C4-2B (cell line): ENCODE data around the gene COIL.

ENCODE experiments used
- H3K27ac ChIP-seq: fragments of 450-650 bp; 2 replicates; pipeline ENCODE4 v1.5.1; 2017
- CTCF ChIP-seq: fragments of 450-650 bp; conservative IDR thresholded peaks from 2 replicates; pipeline ENCODE4 v1.5.1; 2017; ENCODE audit warnings: mild to moderate bottlenecking
- ZFX ChIP-seq: fragments of 450-650 bp; IDR thresholded peaks from 2 replicates; pipeline ENCODE4 v1.6.1; 2017

COIL gene

GRCh38 chr17:56934280-56934679, 26.6 kb downstream of the COIL start:
- TF ChIP-seq CTCF (no peak), ZFX (no peak)
- H3K27ac ChIP-seq: no peak overlapping the region

DNA sequence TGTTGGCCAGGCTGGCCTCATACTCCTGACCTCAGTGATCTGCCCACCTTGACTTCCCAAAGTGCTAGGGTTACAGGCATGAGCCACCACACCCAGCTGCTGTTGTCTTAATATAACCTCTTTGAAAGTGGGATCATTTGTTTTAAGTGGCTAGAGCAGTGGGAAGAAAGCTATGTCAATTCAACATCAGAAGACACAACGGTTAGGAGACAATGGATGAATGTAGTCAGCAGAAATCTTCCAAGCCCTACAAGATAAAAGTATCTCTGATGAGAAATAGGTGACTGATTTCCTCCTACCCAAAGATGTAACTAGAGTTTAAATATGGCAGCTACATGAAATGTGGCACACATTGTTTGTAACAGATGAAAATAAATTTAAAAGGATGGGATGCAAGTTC, 27.0 kb downstream of the COIL start:
- H3K27ac ChIP-seq: no peak overlapping the region
- no peak for TF ChIP-seq CTCF
- TF ChIP-seq ZFX: no peak

DNA sequence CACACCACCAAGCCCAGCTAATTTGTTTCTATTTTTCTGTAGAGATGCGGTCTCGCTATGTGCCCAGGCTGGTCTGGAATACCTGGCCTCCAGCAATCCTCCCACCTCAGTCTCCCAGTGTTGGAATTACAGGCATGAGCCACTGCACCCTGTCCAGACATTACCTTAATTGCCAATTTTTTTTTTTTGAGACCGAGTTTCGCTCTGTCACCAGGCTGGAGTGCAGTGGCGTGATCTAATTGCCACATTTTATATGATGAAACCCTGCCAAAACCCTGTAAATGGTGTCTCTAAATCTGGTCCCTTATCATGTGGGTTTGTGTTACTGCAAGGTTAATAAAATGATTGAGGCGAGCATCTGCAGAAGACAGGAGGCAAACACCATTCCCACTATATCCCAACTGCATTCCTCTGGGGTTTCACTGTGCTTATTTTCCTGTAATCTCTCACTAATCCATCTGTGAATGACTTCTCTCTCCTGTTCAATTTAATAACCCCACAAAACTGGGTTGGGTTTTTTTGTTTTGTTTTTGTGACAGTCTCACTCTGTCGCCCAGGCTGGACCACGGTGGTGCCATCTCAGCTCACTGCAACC, 27.6 kb downstream of the COIL start:
- TF ChIP-seq ZFX: no peak
- no peak for TF ChIP-seq CTCF
- no peak overlapping the region for H3K27ac ChIP-seq

DNA sequence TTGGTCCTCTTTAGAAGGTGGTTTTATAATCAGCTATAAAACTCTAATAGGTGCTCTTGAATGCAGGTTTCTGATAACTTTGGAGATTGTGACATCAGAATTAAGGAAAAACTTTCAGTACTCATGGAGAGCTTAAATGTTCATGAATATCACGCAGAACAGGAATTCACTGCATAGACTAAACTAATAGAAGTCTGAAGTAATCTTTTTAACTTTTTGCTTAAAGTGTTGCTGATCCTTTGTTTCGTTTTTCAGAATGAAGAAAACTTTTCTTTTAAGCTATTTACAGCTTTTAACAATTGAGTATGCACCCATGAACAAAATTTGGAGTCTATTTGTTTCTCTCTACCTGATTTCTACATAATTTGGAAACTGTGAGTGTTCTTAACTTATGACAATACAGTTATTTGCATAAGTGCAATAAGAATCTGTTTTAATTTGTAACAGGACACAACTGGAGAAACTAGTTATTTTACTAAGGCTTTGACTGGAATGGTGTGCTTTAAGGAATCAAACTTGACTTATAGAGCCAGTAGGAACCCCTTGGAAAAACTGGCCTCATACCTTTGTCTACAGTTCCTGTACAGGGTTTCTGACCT, 30.0 kb downstream of the COIL start:
- TF ChIP-seq CTCF: no peak
- no peak for TF ChIP-seq ZFX
- H3K27ac ChIP-seq: no peak overlapping the region

DNA sequence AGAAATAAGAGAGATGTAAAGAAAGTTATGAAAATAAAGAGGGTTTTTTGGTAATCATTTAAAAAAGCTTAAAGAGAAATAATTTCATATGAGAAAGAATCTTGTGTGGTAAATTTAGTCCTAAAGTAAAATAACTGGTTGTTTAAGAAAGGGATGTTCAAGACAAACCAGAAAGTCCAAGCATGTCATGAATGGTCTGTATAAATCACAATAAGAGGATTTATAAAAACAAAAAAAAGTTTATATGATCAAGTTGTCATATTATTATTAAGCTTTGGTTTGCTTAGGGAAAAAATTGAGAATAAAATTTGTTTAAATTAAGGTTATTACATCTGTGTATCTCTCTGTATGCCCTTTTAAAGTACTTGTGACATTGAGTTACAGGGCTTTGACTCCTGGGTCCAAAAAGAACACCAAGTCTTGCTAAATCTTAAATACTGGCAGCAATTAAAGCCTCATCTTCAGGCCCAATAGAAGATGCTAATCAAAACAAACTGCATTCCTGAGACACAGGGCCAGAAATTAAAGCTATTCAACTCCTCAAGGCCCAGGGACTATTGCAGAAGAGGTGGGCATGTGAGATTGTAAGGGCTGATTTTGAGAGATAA, 31.4 kb downstream of the COIL start:
- H3K27ac ChIP-seq: no peak overlapping the region
- TF ChIP-seq ZFX: no peak
- TF ChIP-seq CTCF: no peak

GRCh38 chr17:56928586-56928985, 32.3 kb downstream of the COIL start:
- no peak overlapping the region for H3K27ac ChIP-seq
- TF ChIP-seq ZFX (no peak), CTCF (no peak)

DNA sequence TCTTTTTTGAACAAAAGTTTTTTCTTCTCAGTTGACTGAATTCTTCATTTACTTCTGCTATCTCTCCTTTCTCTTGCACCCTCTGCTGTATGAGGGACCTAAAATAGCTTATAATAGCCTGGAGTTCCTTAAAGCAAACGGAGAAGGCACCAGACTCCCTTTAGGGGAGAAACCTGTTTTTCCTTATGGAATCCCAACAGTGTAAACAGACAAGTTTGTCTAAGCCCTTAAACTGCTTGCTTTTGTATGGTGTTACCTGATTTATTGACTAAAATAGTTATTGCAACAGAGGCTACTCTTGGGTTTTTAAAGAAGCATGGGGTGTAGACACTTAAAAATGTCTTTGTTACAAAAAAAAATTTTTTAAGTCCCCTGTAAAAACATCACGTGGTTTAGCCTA, 34.1 kb downstream of the COIL start:
- no peak overlapping the region for H3K27ac ChIP-seq
- TF ChIP-seq ZFX: no peak
- peak; percentile 21 for TF ChIP-seq CTCF
